ENCODE measurements around the gene ATF4.
A peak's percentile ranks its signal among the peaks of the same experiment; 100 is the strongest.
"Not testable (repeated sequence)": the region's sequence is repeated elsewhere in the genome, so short reads cannot be mapped to it uniquely, and the experiment has no call there.

Gene ATF4

DNA sequence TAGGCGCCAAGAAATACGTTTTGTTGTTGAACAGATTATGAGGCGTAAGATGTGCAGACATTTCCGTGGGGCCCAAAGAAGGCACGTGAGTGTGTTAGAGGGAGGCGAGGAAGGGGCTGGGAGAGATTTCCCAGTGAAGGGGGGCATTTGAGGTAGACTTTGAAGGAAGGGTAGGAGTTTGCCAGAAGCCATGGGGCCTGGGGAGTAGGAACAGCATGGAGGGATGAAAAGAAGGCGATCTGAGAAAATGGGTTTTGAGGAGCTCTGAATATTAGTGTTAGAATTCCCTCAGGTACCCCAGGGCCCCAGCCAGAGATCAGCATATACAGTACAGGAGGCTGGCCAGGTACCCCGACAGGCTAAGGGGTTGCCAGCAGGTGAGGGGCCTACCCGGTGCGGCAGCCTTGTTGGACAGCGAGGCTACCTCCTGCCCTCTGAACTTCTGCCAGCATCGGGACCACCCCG is 18.7 kb upstream of the ATF4 start:
- DNase-seq (ENCODE audit: extremely low read depth, low read depth): no peak

DNA sequence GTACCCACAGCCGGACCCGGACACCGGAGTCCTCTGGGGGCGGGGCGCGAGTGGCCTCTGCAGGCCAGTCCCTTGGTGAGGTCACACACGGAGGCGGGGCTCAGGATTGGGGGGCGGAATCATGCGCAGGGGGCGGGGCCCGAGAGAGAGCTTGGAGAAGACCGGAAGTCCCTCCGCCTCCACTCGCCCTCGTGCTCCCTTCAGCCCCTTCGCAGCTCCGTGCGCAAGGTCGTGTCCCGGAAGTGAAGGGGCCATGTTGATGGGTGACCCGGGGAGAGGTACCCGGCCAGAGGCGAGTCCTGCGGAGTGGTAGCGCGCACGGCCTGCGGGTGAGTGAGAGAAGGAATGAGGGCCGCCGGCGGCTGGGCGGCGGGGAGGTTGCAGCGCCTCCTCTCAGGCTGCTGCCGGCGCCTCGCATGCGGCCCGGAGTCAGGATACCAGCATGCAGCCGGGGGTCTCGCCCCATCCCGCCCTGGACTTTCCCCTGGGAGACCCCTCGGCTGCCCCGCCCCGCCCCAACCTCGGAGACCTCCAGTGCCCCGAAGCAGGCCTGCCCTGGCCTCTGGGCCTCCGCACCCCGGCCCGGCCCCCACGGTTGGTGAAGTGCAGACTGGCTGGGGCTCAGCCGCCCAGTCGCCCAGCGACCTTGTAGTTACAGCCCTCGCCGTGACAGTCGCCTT is 18.1 kb upstream of the ATF4 start, which contains the start of gene MIEF1:
Gene MIEF1, plus strand, starts transcription at position 182 of the 680 bp plus-strand sequence. CDS start 9,005 bp downstream, outside the sequence.
- DNase-seq (ENCODE audit: extremely low read depth, low read depth): peak; percentile 87
- peak within 1 kb of the TSS; percentile 99 for H3K4me3 ChIP-seq (replicated peaks; ENCODE audit: low read depth, low read length)
- TF ChIP-seq, protein P1, sequence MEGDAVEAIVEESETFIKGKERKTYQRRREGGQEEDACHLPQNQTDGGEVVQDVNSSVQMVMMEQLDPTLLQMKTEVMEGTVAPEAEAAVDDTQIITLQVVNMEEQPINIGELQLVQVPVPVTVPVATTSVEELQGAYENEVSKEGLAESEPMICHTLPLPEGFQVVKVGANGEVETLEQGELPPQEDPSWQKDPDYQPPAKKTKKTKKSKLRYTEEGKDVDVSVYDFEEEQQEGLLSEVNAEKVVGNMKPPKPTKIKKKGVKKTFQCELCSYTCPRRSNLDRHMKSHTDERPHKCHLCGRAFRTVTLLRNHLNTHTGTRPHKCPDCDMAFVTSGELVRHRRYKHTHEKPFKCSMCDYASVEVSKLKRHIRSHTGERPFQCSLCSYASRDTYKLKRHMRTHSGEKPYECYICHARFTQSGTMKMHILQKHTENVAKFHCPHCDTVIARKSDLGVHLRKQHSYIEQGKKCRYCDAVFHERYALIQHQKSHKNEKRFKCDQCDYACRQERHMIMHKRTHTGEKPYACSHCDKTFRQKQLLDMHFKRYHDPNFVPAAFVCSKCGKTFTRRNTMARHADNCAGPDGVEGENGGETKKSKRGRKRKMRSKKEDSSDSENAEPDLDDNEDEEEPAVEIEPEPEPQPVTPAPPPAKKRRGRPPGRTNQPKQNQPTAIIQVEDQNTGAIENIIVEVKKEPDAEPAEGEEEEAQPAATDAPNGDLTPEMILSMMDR (IDR thresholded peaks at IDR 0.05; ENCODE audit: low read depth, low read length, missing control alignments): no peak

More for the DNA sequence above, 18.7 kb upstream of the ATF4 start:
- peak overlapping the region; percentile 99 for H3K4me3 ChIP-seq (replicated peaks; ENCODE audit: low read depth, low read length)
- TF ChIP-seq, protein P1 (IDR thresholded peaks at IDR 0.05; ENCODE audit: low read depth, low read length, missing control alignments): no peak

DNA sequence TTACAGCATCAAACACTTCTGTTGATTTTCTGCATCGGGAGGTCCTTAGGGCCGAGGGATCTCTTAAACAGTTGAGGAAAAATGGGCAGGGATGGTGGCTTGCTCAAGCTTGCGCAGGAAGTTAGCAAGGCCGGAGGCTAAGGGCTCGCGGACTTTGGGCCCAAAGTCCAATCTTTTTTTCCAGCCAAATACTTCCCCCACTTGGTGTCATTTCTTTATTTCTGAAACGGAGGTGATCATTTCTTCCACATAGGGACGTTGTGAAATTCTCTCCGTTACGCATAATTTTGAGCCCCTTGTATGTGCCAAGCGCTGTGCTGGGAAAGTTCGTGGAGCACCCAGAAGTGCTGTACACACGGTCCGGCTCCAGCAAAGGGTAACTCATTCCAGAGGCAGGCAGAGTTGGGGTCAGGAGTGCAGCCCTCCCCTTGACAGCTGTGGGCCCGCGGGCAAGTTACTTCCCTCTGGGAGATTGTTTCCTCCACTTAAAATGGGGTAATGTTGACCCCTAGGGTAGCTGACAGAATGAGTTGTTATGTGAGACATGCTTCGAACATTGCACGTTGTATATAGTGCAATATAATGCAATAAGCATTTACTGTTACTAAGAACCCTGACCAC is 17.5 kb upstream of the ATF4 start:
- peak overlapping the region; percentile 99 for H3K4me3 ChIP-seq (replicated peaks; ENCODE audit: low read depth, low read length)
- TF ChIP-seq, protein P1 (IDR thresholded peaks at IDR 0.05; ENCODE audit: low read depth, low read length, missing control alignments): no peak
- DNase-seq (ENCODE audit: extremely low read depth, low read depth): no peak

DNA sequence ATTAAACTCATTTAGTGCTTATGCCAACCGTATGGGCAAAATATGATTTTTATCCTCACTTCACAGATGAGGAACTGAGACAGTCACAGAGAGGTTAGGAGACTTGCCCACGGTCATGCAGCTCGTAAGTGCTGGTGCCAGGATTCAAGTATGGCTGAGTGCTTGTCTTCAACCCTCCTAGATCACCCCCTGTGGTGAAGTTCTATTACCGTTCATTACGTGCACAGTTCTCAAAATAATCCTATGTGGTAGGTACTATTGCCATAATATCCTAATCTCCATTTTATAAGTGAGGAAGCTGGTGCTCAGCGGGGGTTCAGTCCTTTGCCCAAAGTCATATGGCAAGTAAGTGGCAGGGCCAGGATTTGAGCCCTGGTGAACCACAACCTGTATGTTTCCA is 16.7 kb upstream of the ATF4 start:
- DNase-seq (ENCODE audit: extremely low read depth, low read depth): no peak
- H3K4me3 ChIP-seq (replicated peaks; ENCODE audit: low read depth, low read length): peak overlapping the region; percentile 99
- TF ChIP-seq, protein P1 (IDR thresholded peaks at IDR 0.05; ENCODE audit: low read depth, low read length, missing control alignments): no peak

DNA sequence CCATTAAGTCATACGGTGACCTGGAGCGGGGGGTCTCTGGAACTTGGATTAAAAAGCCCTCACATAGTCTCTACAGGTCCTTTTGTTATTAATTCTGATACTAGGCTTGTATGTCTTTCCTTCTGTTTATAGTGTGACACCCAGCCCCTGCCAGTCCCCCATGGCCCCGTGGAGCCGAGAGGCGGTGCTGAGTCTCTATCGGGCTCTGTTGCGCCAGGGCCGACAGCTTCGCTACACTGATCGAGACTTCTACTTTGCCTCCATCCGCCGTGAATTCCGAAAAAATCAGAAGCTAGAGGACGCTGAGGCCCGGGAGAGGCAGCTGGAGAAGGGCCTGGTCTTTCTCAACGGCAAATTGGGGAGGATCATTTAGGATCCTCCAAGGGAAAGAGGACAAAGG is 16.3 kb upstream of the ATF4 start:
- peak overlapping the region; percentile 99 for H3K4me3 ChIP-seq (replicated peaks; ENCODE audit: low read depth, low read length)
- TF ChIP-seq, protein P1 (IDR thresholded peaks at IDR 0.05; ENCODE audit: low read depth, low read length, missing control alignments): no peak
- DNase-seq (ENCODE audit: extremely low read depth, low read depth): no peak

DNA sequence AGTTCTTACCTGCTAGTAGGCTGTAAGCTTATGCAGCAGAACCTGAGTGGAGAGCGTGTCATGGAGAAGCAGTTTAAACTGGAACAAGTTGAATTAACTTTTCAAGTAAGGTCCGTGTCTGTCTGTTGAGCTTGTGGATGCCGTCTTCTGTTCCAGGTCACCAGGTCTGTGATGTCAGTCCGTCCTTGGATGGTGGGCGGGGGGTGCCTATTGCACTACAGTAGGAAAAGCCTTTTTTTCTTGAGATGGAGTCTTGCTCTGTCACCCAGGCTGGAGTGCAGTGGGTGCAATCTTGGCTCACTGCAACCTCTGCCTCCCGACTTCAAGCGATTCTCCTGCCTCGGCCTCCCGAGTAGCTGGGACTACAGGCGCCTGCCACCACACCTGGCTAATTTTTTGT is 13.3 kb upstream of the ATF4 start:
- DNase-seq (ENCODE audit: extremely low read depth, low read depth); H3K4me3 ChIP-seq (replicated peaks; ENCODE audit: low read depth, low read length): not testable (repeated sequence)

DNA sequence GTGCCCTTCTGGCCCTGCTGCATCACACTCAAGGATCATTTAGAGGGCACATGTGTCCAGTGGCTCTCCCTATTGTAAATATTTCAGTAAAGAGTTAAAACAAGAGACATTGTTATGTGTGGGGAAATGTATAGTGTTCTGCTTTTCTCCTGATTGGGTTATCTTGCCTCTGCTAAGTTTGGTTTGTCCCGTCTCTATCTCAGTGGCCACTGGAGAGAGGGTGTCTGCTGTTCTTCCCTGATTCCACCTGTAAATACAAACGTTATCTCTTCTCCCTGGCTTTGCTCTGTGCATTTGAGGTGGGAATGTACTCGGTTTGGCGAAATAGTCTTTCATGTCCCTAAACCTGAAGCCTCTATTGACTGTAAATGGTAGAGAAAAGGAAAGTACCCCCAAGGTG is 12.0 kb upstream of the ATF4 start:
- no peak overlapping the region for H3K4me3 ChIP-seq (replicated peaks; ENCODE audit: low read depth, low read length)
- DNase-seq (ENCODE audit: extremely low read depth, low read depth): no peak
- TF ChIP-seq, protein P1 (IDR thresholded peaks at IDR 0.05; ENCODE audit: low read depth, low read length, missing control alignments): no peak

All from HFF-Myc (cell line).